ENCODE measurements around the gene ITFG1.
"Not testable (repeated sequence)": the region's sequence is repeated elsewhere in the genome, so short reads cannot be mapped to it uniquely, and the experiment has no call there.

ITFG1 gene

DNA sequence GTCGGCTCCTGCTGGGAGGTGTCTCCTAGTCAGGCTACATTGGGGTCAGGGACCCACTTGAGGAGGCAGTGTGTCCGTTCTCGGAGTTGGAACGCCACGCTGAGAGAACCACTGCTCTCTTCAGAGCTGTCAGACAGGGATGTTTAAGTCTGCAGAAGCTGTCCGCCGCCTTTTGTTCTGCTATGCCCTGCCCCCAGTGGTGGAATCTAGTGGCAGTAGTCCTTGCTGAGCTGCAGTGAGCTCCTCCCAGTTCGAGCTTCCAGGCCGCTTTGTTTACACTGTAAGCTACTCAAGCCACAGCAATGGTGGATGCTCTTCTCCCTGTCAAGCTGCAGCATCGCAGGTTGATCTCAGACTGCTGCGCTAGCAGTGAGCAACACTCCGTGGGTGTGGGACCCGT is 36.0 kb downstream of the ITFG1 start:
- in situ Hi-C loops (cut with HindIII; ENCODE audit: low sequenced_read_pairs): no loop called here

DNA sequence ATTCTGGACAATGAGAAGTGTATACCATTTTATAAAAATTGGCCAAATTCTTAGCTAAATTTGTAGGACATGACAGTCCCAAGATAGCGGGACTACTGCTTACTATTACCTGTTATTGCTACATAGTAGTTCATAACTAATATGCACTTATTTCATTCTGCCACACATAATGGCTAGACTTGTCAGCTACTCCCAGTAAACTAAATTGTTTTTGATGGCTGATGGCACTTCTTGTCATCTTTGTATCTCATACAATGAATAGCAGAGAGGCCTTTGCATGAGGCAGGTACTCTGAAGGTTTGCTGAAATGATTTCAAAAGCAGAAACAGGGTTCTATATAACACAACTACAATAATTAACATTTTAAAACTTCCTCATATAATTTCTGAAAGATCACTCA is 44.0 kb downstream of the ITFG1 start:
- in situ Hi-C loops (cut with HindIII; ENCODE audit: low sequenced_read_pairs): no loop called here

DNA sequence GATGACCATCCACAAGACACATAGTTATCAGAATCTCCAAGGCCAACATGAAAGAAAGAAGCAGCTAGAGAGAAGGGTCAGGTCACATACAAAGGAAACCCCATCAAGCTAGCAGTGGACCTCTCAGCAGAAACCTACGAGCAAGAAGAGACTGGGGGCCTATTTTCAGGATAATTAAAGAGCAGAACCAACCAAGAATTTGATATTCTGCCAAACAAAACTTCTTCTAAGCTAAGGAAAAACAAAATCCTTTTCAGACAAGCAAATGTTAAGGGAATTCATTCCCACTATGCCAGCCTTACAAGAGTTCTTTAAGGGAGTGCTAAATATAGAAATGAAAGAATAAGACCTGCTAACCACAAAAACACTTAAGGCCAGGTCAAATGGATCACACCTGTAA is 47.8 kb downstream of the ITFG1 start:
- in situ Hi-C loops (cut with HindIII; ENCODE audit: low sequenced_read_pairs): no loop called here

DNA sequence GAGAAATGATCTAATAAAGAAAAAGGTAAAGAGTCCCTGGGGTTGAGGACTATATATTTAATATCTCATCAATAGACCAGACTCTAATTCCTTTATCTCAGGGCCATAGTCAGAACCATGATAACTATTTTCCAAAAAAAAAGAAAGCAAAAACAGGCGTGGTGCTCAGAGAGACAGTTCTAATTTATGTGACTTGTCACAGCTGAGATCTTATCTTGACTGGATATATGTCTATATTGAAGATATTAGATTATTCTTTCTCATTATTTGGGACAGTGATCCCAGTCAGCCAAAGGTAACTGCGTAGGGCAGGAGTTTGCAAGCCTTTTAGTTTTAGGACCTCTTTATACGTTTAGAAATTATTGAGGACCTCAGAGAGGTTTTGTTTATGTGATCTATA is 52.4 kb downstream of the ITFG1 start:
- in situ Hi-C loops (cut with HindIII; ENCODE audit: low sequenced_read_pairs): no loop called here

DNA sequence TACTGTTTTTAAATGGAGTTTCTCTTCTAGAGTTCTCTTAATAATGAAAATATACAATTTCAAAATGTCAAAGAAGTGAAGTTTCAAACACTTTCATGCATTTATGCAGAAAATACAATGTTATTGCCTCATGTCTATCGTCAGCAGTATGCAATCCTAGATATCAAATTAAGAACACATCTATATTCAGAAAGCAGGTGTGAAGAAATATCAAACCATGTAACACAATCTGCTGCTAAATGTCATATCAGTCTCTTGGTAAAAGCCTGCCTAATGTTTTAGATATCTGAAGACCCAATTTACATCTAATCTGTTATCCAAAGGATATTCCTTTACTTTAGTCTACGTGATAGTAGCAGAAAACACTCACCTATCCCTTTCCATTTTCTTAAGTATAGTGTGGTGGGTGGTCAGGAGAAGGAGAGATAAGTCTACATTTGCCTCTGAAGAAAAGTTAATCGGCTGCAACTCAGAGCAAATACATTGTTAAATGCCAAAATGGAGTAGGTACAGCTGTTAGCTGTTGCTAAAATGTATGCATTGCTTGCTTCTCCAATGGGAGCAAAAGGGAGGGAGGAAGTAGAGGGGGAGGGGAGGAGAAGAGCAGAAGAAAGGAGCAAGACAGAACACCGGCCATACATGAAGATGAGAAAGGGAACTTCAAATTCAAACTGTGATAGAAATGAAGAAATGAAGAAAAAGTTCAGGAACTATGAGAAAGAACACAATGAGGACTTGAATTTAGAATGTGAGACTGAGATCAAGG is 64.9 kb downstream of the ITFG1 start:
- in situ Hi-C loops (cut with HindIII; ENCODE audit: low sequenced_read_pairs): no loop called here

DNA sequence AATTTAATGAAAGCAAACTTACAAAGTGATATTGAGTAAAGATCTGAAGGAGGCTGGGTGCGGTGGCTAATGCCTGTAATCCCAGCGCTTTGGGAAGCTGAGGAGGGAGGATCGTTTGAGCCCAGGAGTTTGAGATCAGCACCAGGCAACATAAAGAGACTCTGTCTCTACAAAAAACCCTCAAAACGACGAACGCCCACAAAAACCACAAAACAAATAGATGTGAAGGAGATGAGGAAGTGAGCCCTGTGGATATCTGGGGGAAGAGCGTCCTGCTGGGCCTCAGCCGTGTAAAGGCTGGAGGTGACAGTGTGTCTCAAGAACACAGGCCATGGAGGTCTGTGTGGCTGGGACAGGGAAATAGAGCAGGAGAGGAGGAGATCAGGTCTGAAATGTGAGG is 68.8 kb downstream of the ITFG1 start:
- in situ Hi-C loops (cut with HindIII; ENCODE audit: low sequenced_read_pairs): no loop called here

DNA sequence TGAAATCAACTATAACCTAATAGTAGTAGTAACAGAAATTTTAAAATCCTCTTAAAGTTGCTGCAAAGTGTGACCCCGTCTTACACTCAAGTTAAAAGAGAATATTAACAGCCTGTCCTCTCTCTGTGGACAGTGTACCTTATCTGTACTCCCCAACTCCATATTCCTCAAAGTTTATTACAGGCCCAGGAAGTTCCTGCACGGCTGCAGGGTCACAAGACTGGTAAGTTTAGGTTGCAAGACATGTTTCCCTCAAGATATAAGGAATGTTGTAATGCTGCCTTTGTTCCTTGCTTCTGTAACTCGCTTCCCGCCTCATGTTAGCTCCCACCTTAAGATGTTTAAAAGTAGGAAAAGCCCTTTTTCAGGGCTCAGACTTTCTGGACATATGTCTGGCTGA is 72.2 kb downstream of the ITFG1 start:
- in situ Hi-C loops (cut with HindIII; ENCODE audit: low sequenced_read_pairs): no loop called here

DNA sequence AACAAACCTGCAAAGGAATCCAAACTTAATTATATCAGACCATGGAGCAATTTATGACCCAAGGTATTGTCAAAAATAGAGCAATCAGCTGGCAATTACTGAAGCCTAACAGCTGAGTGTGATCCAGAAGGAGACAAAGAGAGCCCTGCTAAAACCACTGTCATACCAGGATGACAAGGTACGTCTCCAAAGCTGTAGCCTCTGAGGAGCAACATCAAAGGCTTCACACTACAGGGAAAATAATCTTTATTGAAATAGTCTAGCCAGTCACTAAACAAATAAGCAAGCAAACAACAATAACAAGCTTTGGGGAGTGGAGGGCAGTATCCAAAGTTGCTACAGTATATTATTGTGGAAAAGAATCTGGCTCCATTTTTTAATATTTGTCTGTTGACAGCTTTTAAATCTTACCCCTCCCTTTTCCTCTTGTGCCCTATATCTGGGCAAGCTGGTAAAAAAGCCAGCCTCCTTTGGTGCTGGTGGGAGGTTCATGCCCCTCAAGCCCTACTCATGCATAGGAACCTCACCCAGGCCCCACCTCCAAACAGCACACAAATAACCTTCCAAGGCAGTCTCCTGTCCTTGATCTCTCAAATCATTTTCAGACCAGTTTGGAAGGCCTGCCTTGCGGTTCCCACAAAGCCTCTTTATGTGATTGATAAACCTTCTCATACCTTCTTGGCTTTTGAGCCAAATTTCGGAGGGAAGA is 73.7 kb downstream of the ITFG1 start:
- in situ Hi-C loops (cut with HindIII; ENCODE audit: low sequenced_read_pairs): no loop called here

DNA sequence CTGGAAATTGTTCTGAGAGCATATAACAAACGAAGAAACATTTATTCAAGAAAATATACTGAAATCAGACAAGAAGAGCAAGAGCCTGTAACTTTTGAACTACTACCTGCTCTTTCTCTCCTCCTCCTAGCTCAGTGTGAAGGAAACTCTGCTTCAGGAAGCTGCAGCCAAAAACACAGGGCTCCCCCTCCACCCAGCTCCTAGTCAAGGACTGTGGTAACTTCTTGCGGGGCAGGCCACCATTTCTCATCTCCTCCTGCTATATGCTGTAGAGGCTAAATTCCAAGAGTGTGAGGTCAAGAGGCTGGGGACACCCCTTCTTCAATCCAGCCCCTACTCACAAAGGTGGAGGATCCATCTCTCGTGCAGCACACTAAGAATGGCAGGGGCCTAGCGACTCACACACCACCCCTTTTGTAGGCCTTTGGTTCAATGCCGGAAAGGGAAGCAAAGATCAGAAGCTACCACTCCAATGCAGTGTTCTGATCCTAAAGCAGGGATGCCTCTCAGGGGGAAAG is 74.6 kb downstream of the ITFG1 start:
- in situ Hi-C loops (cut with HindIII; ENCODE audit: low sequenced_read_pairs): no loop called here

DNA sequence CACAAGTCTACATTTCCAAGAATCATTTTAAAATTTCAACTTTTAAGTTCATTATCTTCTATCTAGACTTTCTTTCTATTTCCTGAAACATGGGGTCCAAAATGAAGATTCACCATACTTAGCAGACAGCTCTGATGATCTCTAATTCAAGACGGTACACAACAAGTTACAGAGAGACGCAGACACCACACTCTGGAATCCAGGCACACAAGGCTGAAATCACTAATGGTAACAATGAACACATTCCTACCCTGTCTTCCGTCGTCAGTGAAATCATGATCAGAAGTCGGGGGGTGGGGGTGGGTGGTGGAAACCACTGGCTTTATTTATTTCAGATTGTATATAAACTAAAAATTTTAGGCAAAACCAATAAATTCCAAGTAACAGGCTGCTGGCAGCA is 78.5 kb downstream of the ITFG1 start:
- in situ Hi-C loops (cut with HindIII; ENCODE audit: low sequenced_read_pairs): no loop called here

DNA sequence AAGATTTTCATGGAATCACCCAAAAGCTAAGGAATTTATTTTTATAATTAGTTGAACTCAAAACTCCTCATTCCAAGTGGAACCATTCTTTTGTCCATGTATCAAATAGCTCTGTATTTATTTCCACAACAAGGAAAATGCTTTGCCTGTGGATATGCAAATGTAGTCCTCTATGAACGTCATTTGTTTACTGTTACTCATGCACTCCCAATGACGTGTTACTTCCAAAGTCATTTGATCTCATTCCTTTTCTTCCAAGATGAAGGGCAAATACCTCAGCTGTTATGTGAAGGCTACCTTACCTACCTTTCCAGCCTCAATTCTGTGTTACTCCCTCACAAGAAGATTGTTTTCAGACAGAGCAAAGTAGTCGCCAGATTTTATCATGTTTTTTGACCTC is 83.7 kb downstream of the ITFG1 start:
- in situ Hi-C loops (cut with HindIII; ENCODE audit: low sequenced_read_pairs): no loop called here

DNA sequence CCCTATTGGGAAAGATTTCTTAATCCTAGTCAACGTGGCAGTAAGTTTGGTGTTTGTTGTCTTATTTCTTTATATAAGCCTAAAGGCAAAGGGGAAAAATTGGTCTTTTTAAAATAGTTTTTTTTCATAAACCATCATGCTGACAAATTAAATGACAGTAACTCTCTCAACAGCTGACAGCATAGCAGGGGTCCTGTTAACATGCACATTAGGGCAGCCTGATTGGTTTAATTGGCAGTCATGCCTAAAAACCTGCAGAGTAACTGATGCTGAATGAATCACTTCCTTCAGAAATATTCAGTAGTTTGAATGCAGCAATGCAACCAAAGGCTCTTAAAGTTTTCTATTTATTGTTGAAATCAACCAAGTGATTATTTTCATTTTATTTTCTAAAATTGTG is 85.4 kb downstream of the ITFG1 start:
- in situ Hi-C loops (cut with HindIII; ENCODE audit: low sequenced_read_pairs): no loop called here

DNA sequence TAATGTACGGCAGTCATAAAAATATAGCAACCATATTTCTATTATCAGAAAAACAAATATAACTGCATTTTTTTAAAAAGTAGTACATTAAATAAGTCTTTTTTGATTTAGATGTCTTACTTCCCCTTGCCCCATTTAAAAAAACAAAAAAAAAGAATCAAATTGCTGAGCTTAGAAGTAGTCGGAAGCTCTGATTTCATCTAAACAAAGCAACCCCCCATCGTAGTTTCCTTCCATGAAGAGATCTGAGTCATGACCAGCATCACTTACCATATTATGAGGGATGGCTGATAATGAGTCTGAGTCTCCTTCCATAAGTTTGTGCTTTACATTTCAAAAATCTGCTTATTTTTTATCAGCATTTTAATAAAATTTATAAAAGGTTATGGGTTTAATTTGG is 86.2 kb downstream of the ITFG1 start:
- in situ Hi-C loops (cut with HindIII; ENCODE audit: low sequenced_read_pairs): no loop called here

DNA sequence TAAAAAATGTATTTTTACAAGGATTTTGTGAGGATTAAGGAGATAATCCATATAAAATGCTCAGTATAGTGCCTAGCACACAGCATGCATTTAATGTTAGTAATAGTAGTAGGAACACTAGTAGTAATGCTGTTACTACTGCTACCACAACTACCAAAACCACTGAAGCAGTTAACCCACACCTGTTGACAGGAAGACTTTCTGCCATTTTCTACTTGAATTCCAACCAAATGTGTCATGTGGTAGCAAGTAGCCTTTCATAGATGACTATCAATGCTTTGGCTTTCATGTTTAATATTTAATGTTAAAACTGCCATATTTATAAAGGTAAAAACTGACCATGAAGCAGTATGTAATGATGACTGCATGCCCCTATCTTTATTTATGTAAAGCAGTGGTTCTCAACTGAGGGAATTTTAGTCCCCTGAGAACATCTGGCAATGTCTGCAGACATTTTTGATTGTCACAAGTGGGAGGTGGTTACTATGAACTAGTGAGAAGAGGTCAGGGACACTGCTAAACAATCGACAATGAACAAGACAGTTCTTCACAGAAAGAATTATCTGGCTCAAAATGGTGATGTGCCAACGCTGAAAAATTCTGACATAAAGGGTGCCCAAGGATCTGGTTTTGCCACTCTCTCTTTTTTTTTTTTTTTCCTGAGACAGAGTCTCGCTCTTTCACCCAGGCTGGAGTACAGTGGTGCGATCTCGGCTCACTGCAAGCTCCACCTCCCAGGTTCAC is 89.4 kb downstream of the ITFG1 start:
- in situ Hi-C loops (cut with HindIII; ENCODE audit: low sequenced_read_pairs): no loop called here

DNA sequence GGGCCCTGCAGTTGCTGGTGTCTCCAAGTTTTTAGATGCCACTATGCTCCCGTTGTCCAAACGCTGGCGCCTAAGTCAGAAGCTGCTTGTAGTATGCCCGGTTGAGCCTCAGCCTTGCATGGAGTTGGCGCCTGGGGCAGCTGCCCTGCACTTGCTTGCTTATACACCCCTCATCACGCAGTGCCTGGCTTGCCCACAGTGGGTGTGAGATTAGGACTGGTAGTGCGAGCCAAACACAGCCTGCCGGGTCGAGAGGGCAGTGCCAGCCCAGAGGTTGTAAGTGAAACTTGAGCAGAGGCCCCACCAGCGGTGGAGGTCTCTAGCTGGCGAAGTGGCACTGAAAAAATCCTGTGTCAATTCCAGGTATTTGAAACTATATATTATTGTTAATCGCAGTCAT is 90.3 kb downstream of the ITFG1 start:
- in situ Hi-C loops (cut with HindIII; ENCODE audit: low sequenced_read_pairs): no loop called here

DNA sequence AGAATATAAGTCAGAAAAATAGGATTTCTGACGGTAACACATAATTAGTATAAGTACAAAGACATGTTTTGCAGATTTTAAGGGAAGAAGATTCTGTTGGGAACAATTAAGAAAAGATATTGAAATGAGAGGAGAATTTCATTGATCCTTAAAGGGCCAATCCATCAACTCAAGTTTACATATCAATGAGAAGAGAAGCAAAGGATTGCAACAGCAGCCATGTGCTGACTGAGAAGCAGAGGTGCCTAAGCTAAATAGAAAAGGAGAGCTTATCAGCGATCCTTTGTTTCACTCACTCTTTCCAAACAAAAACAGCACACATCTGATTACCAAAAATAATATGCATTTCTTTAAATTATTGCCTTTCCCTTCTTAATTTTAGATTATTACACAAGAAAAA is 94.6 kb downstream of the ITFG1 start:
- in situ Hi-C loops (cut with HindIII; ENCODE audit: low sequenced_read_pairs): no loop called here

DNA sequence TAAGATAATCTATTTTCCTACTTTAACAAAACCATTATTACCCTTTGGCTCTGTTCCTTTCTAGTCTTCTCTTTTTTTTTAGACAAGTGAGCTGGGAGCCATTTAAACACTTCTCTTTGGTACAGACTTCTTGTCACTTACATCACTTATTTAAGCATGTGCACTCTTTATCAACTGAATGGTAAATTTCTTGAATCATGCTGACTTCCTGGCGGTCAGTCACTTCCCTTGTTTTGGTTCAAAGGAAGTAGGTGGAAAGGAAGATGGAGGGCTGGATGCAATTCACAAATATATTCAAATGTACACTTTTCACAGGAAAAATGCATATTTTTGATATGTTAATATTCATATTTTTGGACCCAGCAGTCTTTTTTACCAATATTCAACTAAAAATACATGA is 97.1 kb downstream of the ITFG1 start:
- in situ Hi-C loops (cut with HindIII; ENCODE audit: low sequenced_read_pairs): no loop called here

DNA sequence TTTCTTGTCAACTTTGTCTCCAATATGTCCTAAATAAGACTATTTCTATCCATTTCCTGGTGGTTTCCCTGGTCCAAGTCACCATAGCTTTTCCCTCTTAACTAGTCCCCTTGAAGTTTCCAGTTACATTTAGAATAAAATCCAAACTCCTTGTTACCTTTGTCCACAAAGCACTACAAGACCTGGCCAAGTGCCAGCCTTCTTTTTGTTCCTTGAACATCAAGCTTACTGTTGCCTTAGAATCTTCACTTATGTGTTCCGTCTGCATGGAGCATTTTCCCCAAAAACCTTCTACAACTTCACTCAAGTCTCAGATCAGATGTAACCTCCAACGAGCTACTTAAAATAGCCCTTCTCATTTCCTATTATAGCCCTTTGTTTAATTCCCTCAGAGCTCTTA is 101.4 kb downstream of the ITFG1 start:
- in situ Hi-C loops (cut with HindIII; ENCODE audit: low sequenced_read_pairs): no loop called here

DNA sequence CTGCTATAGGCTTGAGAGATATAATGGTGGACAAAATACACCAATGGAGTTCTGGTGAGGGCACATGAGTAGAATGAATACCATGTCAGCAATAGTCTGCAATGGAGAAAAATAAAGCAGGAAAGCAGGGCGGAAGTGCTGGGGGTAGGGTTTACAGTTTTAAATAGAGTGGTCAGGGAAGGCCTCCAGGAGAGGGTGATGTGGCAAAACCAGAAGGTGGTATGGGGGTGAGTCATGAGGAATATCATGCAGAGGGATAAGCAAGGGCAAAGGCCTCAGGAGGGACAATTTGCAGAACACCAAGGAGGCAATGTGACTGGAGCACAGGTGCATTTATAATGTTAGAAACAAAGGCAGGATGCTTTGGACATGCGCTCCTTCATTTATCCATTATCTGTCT is 102.0 kb downstream of the ITFG1 start:
- in situ Hi-C loops (cut with HindIII; ENCODE audit: low sequenced_read_pairs): no loop called here

DNA sequence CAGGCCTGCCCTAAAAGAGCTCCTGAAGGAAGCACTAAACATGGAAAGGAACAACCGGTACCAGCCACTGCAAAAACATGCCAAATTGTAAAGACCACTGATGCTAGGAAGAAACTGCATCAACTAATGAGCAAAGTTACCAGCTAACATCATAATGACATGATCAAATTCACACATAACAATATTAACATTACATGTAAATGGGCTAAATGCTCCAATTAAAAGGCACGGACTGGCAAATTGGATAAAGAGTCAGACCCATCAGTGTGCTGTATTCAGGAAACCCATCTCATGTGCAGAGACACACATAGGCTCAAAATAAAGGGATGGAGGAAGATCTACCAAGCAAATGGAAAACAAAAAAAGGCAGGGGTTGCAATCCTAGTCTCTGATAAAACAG is 111.8 kb downstream of the ITFG1 start:
- in situ Hi-C loops (cut with HindIII; ENCODE audit: low sequenced_read_pairs): not testable (repeated sequence)

DNA sequence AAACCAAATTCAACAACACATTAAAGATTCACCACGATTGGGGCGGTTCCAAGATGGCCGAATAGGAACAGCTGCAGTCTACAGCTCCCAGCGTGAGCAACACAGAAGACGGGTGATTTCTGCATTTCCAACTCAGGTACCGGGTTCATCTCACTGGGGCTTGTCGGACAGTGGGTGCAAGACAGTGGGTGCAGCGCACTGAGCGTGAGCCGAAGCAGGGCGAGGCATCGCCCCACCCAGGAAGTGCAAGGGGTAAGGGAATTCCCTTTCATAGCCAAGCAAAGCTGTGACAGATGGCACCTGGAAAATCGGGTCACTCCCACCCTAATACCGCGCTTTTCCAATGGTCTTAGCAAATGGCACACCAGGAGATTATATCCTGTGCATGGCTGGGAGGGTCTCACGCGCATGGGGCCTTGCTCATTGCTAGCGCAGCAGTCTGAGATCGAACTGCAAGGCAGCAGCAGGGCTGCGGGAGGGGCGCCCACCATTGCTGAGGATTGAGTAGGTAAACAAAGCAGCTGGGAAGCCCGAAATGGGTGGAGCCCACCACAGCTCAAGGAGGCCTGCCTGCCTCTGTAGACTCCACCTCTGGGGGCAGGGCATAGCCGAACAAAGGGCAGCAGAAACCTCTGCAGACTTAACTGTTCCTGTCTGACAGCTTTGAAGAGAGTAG is 113.7 kb downstream of the ITFG1 start:
- in situ Hi-C loops (cut with HindIII; ENCODE audit: low sequenced_read_pairs): not testable (repeated sequence)
